ENCODE measurements around the gene DARS1. TPM values are rescaled to one million over a fixed set of nuclear protein-coding genes. Genes with fewer than 3 reads are reported as not detected.

The DARS1 gene
- total and polyA plus RNA-seq, 8 donors, result 29.8 to 49.0 (median 37.4) TPM

- Histone ChIP-seq H3K27me3 (no peaks in the 10 kb centered on the region), H3K9me3 (no peaks in the 10 kb centered on the region), H3K36me3 (no peaks in the 10 kb centered on the region), H3K4me3 (no peak overlapping the region), H3K4me1 (no peaks in the 10 kb centered on the region), H3K27ac (no peak overlapping the region)
- 73 to 94% methylated on average over 3 of the region's 3 CpGs for WGBS, 2 donors
- no peak for DNase-seq
- TF ChIP-seq CTCF (IDR thresholded peaks at IDR 0.05), result no peak
- ATAC-seq, result no peak
- no peak for FAIRE-seq
- intact Hi-C loops (cut with DNase I), result no loop called here
These were observed 37.1 kb upstream of the DARS1 start for GRCh38 chr2:136022396-136023146.

GRCh38 chr2:136021976-136022375 is 36.5 kb upstream of the DARS1 start:
- Histone ChIP-seq H3K9me3 (no peaks in the 10 kb centered on the region), H3K27me3 (no peaks in the 10 kb centered on the region), H3K4me3 (no peak overlapping the region), H3K27ac (no peak overlapping the region), H3K4me1 (no peaks in the 10 kb centered on the region), H3K36me3 (no peaks in the 10 kb centered on the region)
- no peak for TF ChIP-seq CTCF (IDR thresholded peaks at IDR 0.05)
- no peak for FAIRE-seq
- intact Hi-C loops (cut with DNase I), result no loop called here
- 91 to 92% methylated on average over 4 of the region's 4 CpGs for WGBS, 2 donors
- no peak for DNase-seq
- ATAC-seq, result no peak

GRCh38 chr2:136021406-136021805 is 36.0 kb upstream of the DARS1 start:
- no peaks in the 10 kb centered on the region for H3K27me3 ChIP-seq
- no peak for FAIRE-seq
- H3K9me3 ChIP-seq, result no peaks in the 10 kb centered on the region
- no peaks in the 10 kb centered on the region for H3K4me1 ChIP-seq
- no peaks in the 10 kb centered on the region for H3K36me3 ChIP-seq
- H3K27ac ChIP-seq, result no peak overlapping the region
- no peak overlapping the region for H3K4me3 ChIP-seq
- intact Hi-C loops (cut with DNase I), result no loop called here
- 61 to 64% methylated on average over 2 of the region's 2 CpGs for WGBS, 2 donors
- DNase-seq, result no peak
- TF ChIP-seq CTCF (IDR thresholded peaks at IDR 0.05), result no peak
- ATAC-seq, result no peak

- 81 to 94% methylated on average over 2 of the region's 2 CpGs for WGBS, 2 donors
These were observed 35.4 kb upstream of the DARS1 start for GRCh38 chr2:136020831-136021230.

More at GRCh38 chr2:136020831-136021230, 35.4 kb upstream of the DARS1 start:
- Histone ChIP-seq H3K4me3 (no peak overlapping the region), H3K27ac (no peak overlapping the region), H3K9me3 (no peaks in the 10 kb centered on the region), H3K36me3 (no peaks in the 10 kb centered on the region), H3K4me1 (no peaks in the 10 kb centered on the region), H3K27me3 (no peaks in the 10 kb centered on the region)
- DNase-seq (no peak), ATAC-seq (no peak), FAIRE-seq (no peak)
- TF ChIP-seq CTCF (IDR thresholded peaks at IDR 0.05), result no peak
- intact Hi-C loops (cut with DNase I), result no loop called here
